NT2/D1 (cell line): Measurements from ENCODE around the gene PSME3.

Source experiments
- SUZ12 ChIP-seq: IDR thresholded peaks from 2 replicates; pipeline ENCODE4 v1.6.1; 2011; ENCODE audit not compliant: insufficient read length, insufficient read depth; ENCODE audit errors: extremely low read depth
- YY1 ChIP-seq: IDR thresholded peaks from 2 replicates; pipeline ENCODE4 v1.6.1; 2011; ENCODE audit not compliant: insufficient read length, insufficient read depth
- ZNF274 ChIP-seq: IDR thresholded peaks from 2 replicates; pipeline ENCODE4 v1.6.1; 2011; ENCODE audit warnings: mild to moderate bottlenecking, low read depth, low read length

DNA sequence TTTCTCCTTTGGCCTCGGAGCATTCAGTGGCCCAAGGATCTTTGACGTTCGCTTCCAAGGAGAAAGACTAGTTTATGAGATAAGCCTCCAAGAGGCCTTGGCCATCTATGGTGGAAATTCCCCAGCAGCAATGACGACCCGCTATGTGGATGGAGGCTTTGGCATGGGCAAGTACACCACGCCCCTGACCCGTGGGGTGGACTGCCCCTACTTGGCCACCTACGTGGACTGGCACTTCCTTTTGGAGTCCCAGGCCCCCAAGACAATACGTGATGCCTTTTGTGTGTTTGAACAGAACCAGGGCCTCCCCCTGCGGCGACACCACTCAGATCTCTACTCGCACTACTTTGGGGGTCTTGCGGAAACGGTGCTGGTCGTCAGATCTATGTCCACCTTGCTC lies 19.2 kb downstream of the PSME3 start:
- TF ChIP-seq ZNF274 (no peak), YY1 (no peak), SUZ12 (no peak)
